SKM-1 (cell line): Measurements from ENCODE around the gene LGALS7B.

Source experiments
- DNase-seq: peaks from one replicate; lab custom pipeline; 2025; ENCODE audit not compliant: unreplicated experiment; lab: John Stamatoyannopoulos, UW

Gene LGALS7B

DNA sequence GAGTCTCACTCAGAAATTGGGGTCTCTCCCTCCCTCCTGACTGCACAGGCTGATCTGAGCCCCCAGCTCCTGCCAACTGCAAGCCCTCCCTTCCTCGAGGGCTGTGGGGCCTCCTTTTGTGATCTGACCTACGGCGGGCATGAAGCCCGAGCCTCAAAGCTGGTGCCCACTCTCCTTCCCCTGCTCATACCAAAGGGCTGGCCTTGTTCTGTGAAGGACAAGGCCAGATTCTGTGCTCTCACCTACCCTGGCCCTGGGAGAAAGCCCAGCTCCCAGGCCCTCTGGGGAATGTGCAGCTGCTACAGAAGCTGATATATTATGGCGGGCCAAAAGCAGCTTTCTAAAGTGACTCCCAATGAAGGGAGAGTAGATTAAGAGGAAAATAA lies 51.6 kb downstream of the LGALS7B start:
- no peak for DNase-seq
